Natural killer cell (primary cell): ENCODE data around the gene ZNF71. TPM values are rescaled to one million over a fixed set of nuclear protein-coding genes. Genes with fewer than 3 reads are reported as not detected.

Experiments used
- ATAC-seq, 3 donors: fragments of 150-1000 bp in 2 of 3; fragments of 200-7000 bp in 1 of 3; cut with Tn5 transposase; 1 replicate in 1 of 3; 2 replicates in 2 of 3; pipeline ENCODE4 v1.10.0; 2021; ENCODE audit warnings: mild to moderate bottlenecking in 2 of 3, moderate library complexity in 2 of 3
- DNase-seq, 2 donors: peaks; one replicate each; pipeline versions ENCODE4 v3.0.0 to v3.0.0-alpha.2; 2013 to 2021; ENCODE audit warnings: mixed read lengths in 1 of 2
- H3K27ac ChIP-seq: one replicate; pipeline ENCODE4 v1.5.1; 2013; ENCODE audit warnings: mild to moderate bottlenecking, low read length
- H3K27me3 ChIP-seq: one replicate; pipeline ENCODE4 v1.6.1; 2013; ENCODE audit warnings: low read length; ENCODE audit not compliant: control insufficient read depth, insufficient read depth
- H3K36me3 ChIP-seq: one replicate; pipeline ENCODE4 v1.6.1; 2013; ENCODE audit warnings: low read length; ENCODE audit not compliant: control insufficient read depth, insufficient read depth
- H3K4me1 ChIP-seq: one replicate; pipeline ENCODE4 v1.6.1; 2013; ENCODE audit warnings: low read length; ENCODE audit not compliant: control insufficient read depth, insufficient read depth
- H3K4me3 ChIP-seq: one replicate; pipeline ENCODE4 v1.5.1; 2013; ENCODE audit warnings: low read length
- H3K9me3 ChIP-seq: one replicate; pipeline ENCODE4 v1.6.1; 2013; ENCODE audit warnings: low read length; ENCODE audit not compliant: control insufficient read depth, insufficient read depth
- H3K27ac Mint-ChIP-seq, 2 donors: one replicate each; pipeline ENCODE4 v1.8.0; 2022; ENCODE audit warnings: mild to moderate bottlenecking in 2 of 2, mixed read lengths in 2 of 2, moderate library complexity in 1 of 2
- H3K27me3 Mint-ChIP-seq, 2 donors: one replicate each; pipeline ENCODE4 v1.8.0; 2022; ENCODE audit warnings: low read depth in 2 of 2, mixed read lengths in 2 of 2
- H3K36me3 Mint-ChIP-seq: one replicate; pipeline ENCODE4 v1.8.0; 2022; ENCODE audit warnings: mixed read lengths
- H3K4me1 Mint-ChIP-seq, 2 donors: one replicate each; pipeline ENCODE4 v1.8.0; 2022; ENCODE audit warnings: mixed read lengths in 2 of 2
- H3K4me3 Mint-ChIP-seq: one replicate; pipeline ENCODE4 v1.8.0; 2022; ENCODE audit warnings: mild to moderate bottlenecking, moderate library complexity, mixed read lengths
- H3K9me3 Mint-ChIP-seq, 2 donors: one replicate each; pipeline ENCODE4 v1.8.0; 2022; ENCODE audit warnings: mixed read lengths in 2 of 2
- CTCF ChIP-seq: fragments of 200-600 bp; IDR thresholded peaks from one replicate; pipeline ENCODE4 v1.8.0; 2022; ENCODE audit warnings: antibody characterized with exemption
- WGBS: methylation state at CpG from one replicate; pipeline ENCODE4 v1.1.7; 2013; ENCODE audit warnings: missing lambda C conversion rate; ENCODE audit not compliant: insufficient coverage; 5-methylcytosine and 5-hydroxymethylcytosine counted together
- intact Hi-C: fragments of 100-400 bp; cut with micrococcal nuclease; formaldehyde crosslinking; loops from one replicate; pipeline ENCODE4 v1.14.2; 2022
- total RNA-seq, 4 donors: library from RNA; stranded (reverse); fragments of 120-200 nt in 1 of 4; gene quantifications; one replicate each; pipeline versions ENCODE4 v1.2.3 to v1.2.4, GENCODE V29; 2013 to 2022

Gene ZNF71
- total RNA-seq, 3 donors from 2014 or later (not counting 1 experiment from before 2014, with no cell fraction given), result 5.0 to 7.4 (median 7.2) TPM

GRCh38 chr19:56660381-56661107 lies 65.4 kb downstream of the ZNF71 start:
- Mint-ChIP-seq H3K9me3 (peaks cover 2 to 8% of the 10 kb centered on the region in 2 donors), H3K4me1 (no peaks in the 10 kb centered on the region), H3K4me3 (no peak overlapping the region), H3K36me3 (no peaks in the 10 kb centered on the region), H3K27ac (no peak overlapping the region), H3K27me3 (no peaks in the 10 kb centered on the region)
- WGBS, result 41% methylated on average over 32 of the region's 32 CpGs
- no peak for ATAC-seq
- Histone ChIP-seq H3K4me1 (no peaks in the 10 kb centered on the region), H3K27me3 (no peaks in the 10 kb centered on the region), H3K27ac (no peak overlapping the region), H3K36me3 (no peaks in the 10 kb centered on the region), H3K9me3 (peaks cover 46% of the 10 kb centered on the region), H3K4me3 (no peak overlapping the region)
- intact Hi-C loops, result no loop called here
- DNase-seq, result no peak
- no peak for TF ChIP-seq CTCF

GRCh38 chr19:56661248-56661647 lies 66.1 kb downstream of the ZNF71 start:
- peaks cover 51% of the 10 kb centered on the region for H3K9me3 ChIP-seq
- H3K27ac Mint-ChIP-seq, result no peak overlapping the region
- no peaks in the 10 kb centered on the region for H3K27me3 Mint-ChIP-seq
- no peak for DNase-seq
- no peak for TF ChIP-seq CTCF
- no peaks in the 10 kb centered on the region for H3K36me3 Mint-ChIP-seq
- no peaks in the 10 kb centered on the region for H3K4me1 Mint-ChIP-seq
- no peak overlapping the region for H3K4me3 ChIP-seq
- intact Hi-C loops, result no loop called here
- H3K27me3 ChIP-seq, result no peaks in the 10 kb centered on the region
- WGBS, result 97% methylated on average over 3 of the region's 3 CpGs
- ATAC-seq, result no peak
- peaks cover 2 to 6% of the 10 kb centered on the region in 2 donors for H3K9me3 Mint-ChIP-seq
- H3K4me3 Mint-ChIP-seq, result no peak overlapping the region
- no peaks in the 10 kb centered on the region for H3K36me3 ChIP-seq
- no peaks in the 10 kb centered on the region for H3K4me1 ChIP-seq
- no peak overlapping the region for H3K27ac ChIP-seq

GRCh38 chr19:56663931-56664500 lies 68.9 kb downstream of the ZNF71 start:
- no peaks in the 10 kb centered on the region for H3K27me3 Mint-ChIP-seq
- peaks cover 7% of the 10 kb centered on the region for H3K4me1 ChIP-seq
- no peak for DNase-seq
- ATAC-seq, result no peak
- H3K27ac Mint-ChIP-seq, result no peak overlapping the region
- H3K4me3 Mint-ChIP-seq, result no peak overlapping the region
- no peak overlapping the region for H3K4me3 ChIP-seq
- no peak for TF ChIP-seq CTCF
- intact Hi-C loops, result no loop called here
- peaks cover 63% of the 10 kb centered on the region for H3K9me3 ChIP-seq
- H3K27me3 ChIP-seq, result no peaks in the 10 kb centered on the region
- H3K27ac ChIP-seq, result no peak overlapping the region
- 97% methylated on average over 60 of the region's 60 CpGs for WGBS
- H3K4me1 Mint-ChIP-seq, result peaks cover 0 to 19% of the 10 kb centered on the region in 2 donors
- H3K36me3 Mint-ChIP-seq, result no peaks in the 10 kb centered on the region
- H3K9me3 Mint-ChIP-seq, result peaks cover 0 to 3% of the 10 kb centered on the region in 2 donors
- no peaks in the 10 kb centered on the region for H3K36me3 ChIP-seq
